ENCODE measurements around the gene NOS3.

The NOS3 gene

GRCh38 chr7:150990416-150991186 is at the start of gene NOS3:
NOS3 (plus strand) TSS chr7:150991017; CDS start chr7:150993804, 2,787 bp downstream.
- Histone ChIP-seq H3K9ac (ENCODE audit: low read length) (no peak within 1 kb of the TSS), H3K27me3 (ENCODE audit: control insufficient read depth, insufficient read depth, low read length) (0 out of 2 replicates have a peak, but pooled peaks cover 2% of the 10 kb centered on the region), H3K36me3 (ENCODE audit: control insufficient read depth, insufficient read depth, low read length) (no peaks in the 10 kb centered on the region), H3K4me3 (ENCODE audit: low read depth, low read length) (no peak within 1 kb of the TSS), H3K4me1 (ENCODE audit: control insufficient read depth, insufficient read depth, low read length) (peaks cover 30% of the 10 kb centered on the region; the same call in 1 of the 2 replicates), H3K27ac (ENCODE audit: low read depth, low read length) (no peak within 1 kb of the TSS), H3K9me3 (ENCODE audit: control insufficient read depth, insufficient read depth, low read depth, low read length) (peaks cover 19% of the 10 kb centered on the region)

GRCh38 chr7:150941351-150942000 is 49.3 kb upstream of the NOS3 start:
- Histone ChIP-seq H3K9ac (ENCODE audit: low read length) (no peak overlapping the region), H3K36me3 (ENCODE audit: control insufficient read depth, insufficient read depth, low read length) (no peaks in the 10 kb centered on the region), H3K27ac (ENCODE audit: low read depth, low read length) (no peak overlapping the region), H3K4me1 (ENCODE audit: control insufficient read depth, insufficient read depth, low read length) (peaks cover 22% of the 10 kb centered on the region; the same call in 1 of the 2 replicates), H3K4me3 (ENCODE audit: low read depth, low read length) (no peak overlapping the region), H3K9me3 (ENCODE audit: control insufficient read depth, insufficient read depth, low read depth, low read length) (no peaks in the 10 kb centered on the region), H3K27me3 (ENCODE audit: control insufficient read depth, insufficient read depth, low read length) (no peaks in the 10 kb centered on the region; the same call in 1 of the 2 replicates)

GRCh38 chr7:150942001-150942590 is 48.7 kb upstream of the NOS3 start:
- H3K4me3 ChIP-seq (ENCODE audit: low read depth, low read length): no peak overlapping the region
- no peak overlapping the region for H3K9ac ChIP-seq (ENCODE audit: low read length)
- peaks cover 26% of the 10 kb centered on the region; the same call in 1 of the 2 replicates for H3K4me1 ChIP-seq (ENCODE audit: control insufficient read depth, insufficient read depth, low read length)
- no peaks in the 10 kb centered on the region; the same call in 1 of the 2 replicates for H3K27me3 ChIP-seq (ENCODE audit: control insufficient read depth, insufficient read depth, low read length)
- no peaks in the 10 kb centered on the region for H3K9me3 ChIP-seq (ENCODE audit: control insufficient read depth, insufficient read depth, low read depth, low read length)
- no peaks in the 10 kb centered on the region for H3K36me3 ChIP-seq (ENCODE audit: control insufficient read depth, insufficient read depth, low read length)
- no peak overlapping the region for H3K27ac ChIP-seq (ENCODE audit: low read depth, low read length)

- no peaks in the 10 kb centered on the region for H3K9me3 ChIP-seq (ENCODE audit: control insufficient read depth, insufficient read depth, low read depth, low read length)
- H3K4me1 ChIP-seq (ENCODE audit: control insufficient read depth, insufficient read depth, low read length): peaks cover 27% of the 10 kb centered on the region
- no peak overlapping the region for H3K4me3 ChIP-seq (ENCODE audit: low read depth, low read length)
- no peak overlapping the region for H3K9ac ChIP-seq (ENCODE audit: low read length)
- no peak overlapping the region for H3K27ac ChIP-seq (ENCODE audit: low read depth, low read length)
- no peaks in the 10 kb centered on the region; the same call in 1 of the 2 replicates for H3K27me3 ChIP-seq (ENCODE audit: control insufficient read depth, insufficient read depth, low read length)
- H3K36me3 ChIP-seq (ENCODE audit: control insufficient read depth, insufficient read depth, low read length): no peaks in the 10 kb centered on the region
Measured at GRCh38 chr7:150942591-150943452, 48.0 kb upstream of the NOS3 start.

GRCh38 chr7:150943453-150943814 is 47.4 kb upstream of the NOS3 start:
- no peak overlapping the region for H3K9ac ChIP-seq (ENCODE audit: low read length)
- no peak overlapping the region for H3K4me3 ChIP-seq (ENCODE audit: low read depth, low read length)
- peaks cover 30% of the 10 kb centered on the region for H3K4me1 ChIP-seq (ENCODE audit: control insufficient read depth, insufficient read depth, low read length)
- no peaks in the 10 kb centered on the region for H3K36me3 ChIP-seq (ENCODE audit: control insufficient read depth, insufficient read depth, low read length)
- no peak overlapping the region for H3K27ac ChIP-seq (ENCODE audit: low read depth, low read length)
- no peaks in the 10 kb centered on the region for H3K9me3 ChIP-seq (ENCODE audit: control insufficient read depth, insufficient read depth, low read depth, low read length)
- H3K27me3 ChIP-seq (ENCODE audit: control insufficient read depth, insufficient read depth, low read length): peaks cover 3% of the 10 kb centered on the region; the same call in 1 of the 2 replicates

- Histone ChIP-seq H3K36me3 (ENCODE audit: control insufficient read depth, insufficient read depth, low read length) (no peaks in the 10 kb centered on the region), H3K4me1 (ENCODE audit: control insufficient read depth, insufficient read depth, low read length) (peaks cover 37% of the 10 kb centered on the region), H3K27me3 (ENCODE audit: control insufficient read depth, insufficient read depth, low read length) (peaks cover 6% of the 10 kb centered on the region; the same call in 1 of the 2 replicates)
Measured at GRCh38 chr7:150944066-150945042, 46.5 kb upstream of the NOS3 start.

GRCh38 chr7:150945171-150945852 is 45.5 kb upstream of the NOS3 start:
- H3K4me1 ChIP-seq (ENCODE audit: control insufficient read depth, insufficient read depth, low read length): peaks cover 47% of the 10 kb centered on the region
- H3K36me3 ChIP-seq (ENCODE audit: control insufficient read depth, insufficient read depth, low read length): no peaks in the 10 kb centered on the region
- no peaks in the 10 kb centered on the region for H3K9me3 ChIP-seq (ENCODE audit: control insufficient read depth, insufficient read depth, low read depth, low read length)
- no peak overlapping the region for H3K9ac ChIP-seq (ENCODE audit: low read length)
- no peak overlapping the region for H3K27ac ChIP-seq (ENCODE audit: low read depth, low read length)
- H3K4me3 ChIP-seq (ENCODE audit: low read depth, low read length): no peak overlapping the region
- peaks cover 6% of the 10 kb centered on the region; the same call in 1 of the 2 replicates for H3K27me3 ChIP-seq (ENCODE audit: control insufficient read depth, insufficient read depth, low read length)

More at GRCh38 chr7:150944066-150945042, 46.5 kb upstream of the NOS3 start:
- H3K9ac ChIP-seq (ENCODE audit: low read length): no peak overlapping the region
- no peak overlapping the region for H3K4me3 ChIP-seq (ENCODE audit: low read depth, low read length)
- no peaks in the 10 kb centered on the region for H3K9me3 ChIP-seq (ENCODE audit: control insufficient read depth, insufficient read depth, low read depth, low read length)
- H3K27ac ChIP-seq (ENCODE audit: low read depth, low read length): no peak overlapping the region

- Histone ChIP-seq H3K4me1 (ENCODE audit: control insufficient read depth, insufficient read depth, low read length) (peaks cover 47% of the 10 kb centered on the region), H3K4me3 (ENCODE audit: low read depth, low read length) (no peak overlapping the region), H3K9me3 (ENCODE audit: control insufficient read depth, insufficient read depth, low read depth, low read length) (no peaks in the 10 kb centered on the region), H3K27me3 (ENCODE audit: control insufficient read depth, insufficient read depth, low read length) (peaks cover 6% of the 10 kb centered on the region; the same call in 1 of the 2 replicates), H3K27ac (ENCODE audit: low read depth, low read length) (no peak overlapping the region), H3K9ac (ENCODE audit: low read length) (no peak overlapping the region), H3K36me3 (ENCODE audit: control insufficient read depth, insufficient read depth, low read length) (no peaks in the 10 kb centered on the region)
Measured at GRCh38 chr7:150945853-150946420, 44.9 kb upstream of the NOS3 start.

Data from HUES6 (cell line).